GM12872 (cell line): ENCODE data around the gene CNNM3.

Source experiments
- TF ChIP-seq, protein P1 (sequence below): IDR thresholded peaks from 3 replicates; pipeline ENCODE4 v1.5.1; 2011; ENCODE audit warnings: low read depth, mild to moderate bottlenecking, low read length, moderate library complexity; ENCODE audit not compliant: insufficient read depth

The CNNM3 gene

GRCh38 chr2:96839875-96840850, 24.1 kb downstream of the CNNM3 start:
- TF ChIP-seq, protein P1, sequence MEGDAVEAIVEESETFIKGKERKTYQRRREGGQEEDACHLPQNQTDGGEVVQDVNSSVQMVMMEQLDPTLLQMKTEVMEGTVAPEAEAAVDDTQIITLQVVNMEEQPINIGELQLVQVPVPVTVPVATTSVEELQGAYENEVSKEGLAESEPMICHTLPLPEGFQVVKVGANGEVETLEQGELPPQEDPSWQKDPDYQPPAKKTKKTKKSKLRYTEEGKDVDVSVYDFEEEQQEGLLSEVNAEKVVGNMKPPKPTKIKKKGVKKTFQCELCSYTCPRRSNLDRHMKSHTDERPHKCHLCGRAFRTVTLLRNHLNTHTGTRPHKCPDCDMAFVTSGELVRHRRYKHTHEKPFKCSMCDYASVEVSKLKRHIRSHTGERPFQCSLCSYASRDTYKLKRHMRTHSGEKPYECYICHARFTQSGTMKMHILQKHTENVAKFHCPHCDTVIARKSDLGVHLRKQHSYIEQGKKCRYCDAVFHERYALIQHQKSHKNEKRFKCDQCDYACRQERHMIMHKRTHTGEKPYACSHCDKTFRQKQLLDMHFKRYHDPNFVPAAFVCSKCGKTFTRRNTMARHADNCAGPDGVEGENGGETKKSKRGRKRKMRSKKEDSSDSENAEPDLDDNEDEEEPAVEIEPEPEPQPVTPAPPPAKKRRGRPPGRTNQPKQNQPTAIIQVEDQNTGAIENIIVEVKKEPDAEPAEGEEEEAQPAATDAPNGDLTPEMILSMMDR = no peak

DNA sequence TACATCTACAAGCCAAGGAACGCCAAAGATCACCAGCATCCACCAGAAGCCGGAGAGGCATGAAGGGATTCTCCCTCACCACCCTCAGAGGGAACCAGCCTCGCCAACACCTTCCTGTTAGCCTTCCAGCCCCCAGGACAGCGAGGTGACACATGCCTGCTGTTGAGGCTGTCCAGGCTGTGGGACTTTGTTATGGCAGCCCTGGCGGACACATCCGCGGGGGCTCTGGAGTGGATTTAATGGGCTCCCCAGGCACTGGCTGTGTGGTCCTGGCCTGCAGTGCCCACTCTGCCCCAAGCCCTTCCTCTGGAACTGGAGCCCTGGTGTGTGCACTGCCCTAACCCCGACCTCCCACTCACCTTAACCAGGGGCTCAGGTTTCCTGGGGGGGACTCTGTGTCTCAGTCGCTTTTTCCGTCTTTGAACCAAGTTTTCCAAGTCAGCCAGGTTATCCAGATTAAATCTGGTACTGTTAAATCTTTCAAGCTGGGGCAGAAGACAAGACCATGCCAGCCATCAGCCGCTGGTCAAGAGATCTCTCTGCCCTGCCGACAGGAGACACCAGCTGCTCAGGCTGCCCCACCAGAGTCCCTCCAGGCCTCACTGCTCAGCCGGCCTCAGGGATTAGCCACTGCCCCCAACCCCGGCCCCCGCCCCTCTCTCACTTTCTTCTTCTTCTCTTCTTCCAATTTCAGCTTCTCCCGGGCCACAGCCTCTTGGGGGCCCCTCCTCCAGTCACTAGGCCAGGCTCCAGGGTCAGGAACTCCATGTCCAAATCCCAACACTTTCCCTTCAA, 25.8 kb downstream of the CNNM3 start:
- TF ChIP-seq, protein P1 = no peak

DNA sequence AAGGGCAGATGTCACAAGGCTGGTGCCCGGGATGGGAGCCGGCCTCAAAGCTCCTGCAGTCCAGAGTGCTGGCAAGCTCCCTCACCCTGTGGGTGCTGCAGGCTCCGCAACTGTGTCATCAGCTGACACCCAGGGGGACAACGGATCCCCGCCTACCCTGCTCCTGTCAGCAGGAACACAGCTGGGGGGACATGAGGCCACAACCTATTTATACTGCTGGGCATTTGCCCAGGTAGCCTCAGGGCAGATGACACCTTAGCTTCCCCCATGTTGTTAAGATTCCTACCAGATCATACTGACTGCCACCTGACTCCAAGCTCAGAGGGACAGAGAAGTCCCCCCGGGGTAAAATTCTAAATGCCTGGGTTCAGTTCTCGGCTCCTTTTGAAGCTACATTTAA, 26.5 kb downstream of the CNNM3 start:
- TF ChIP-seq, protein P1 = no peak

DNA sequence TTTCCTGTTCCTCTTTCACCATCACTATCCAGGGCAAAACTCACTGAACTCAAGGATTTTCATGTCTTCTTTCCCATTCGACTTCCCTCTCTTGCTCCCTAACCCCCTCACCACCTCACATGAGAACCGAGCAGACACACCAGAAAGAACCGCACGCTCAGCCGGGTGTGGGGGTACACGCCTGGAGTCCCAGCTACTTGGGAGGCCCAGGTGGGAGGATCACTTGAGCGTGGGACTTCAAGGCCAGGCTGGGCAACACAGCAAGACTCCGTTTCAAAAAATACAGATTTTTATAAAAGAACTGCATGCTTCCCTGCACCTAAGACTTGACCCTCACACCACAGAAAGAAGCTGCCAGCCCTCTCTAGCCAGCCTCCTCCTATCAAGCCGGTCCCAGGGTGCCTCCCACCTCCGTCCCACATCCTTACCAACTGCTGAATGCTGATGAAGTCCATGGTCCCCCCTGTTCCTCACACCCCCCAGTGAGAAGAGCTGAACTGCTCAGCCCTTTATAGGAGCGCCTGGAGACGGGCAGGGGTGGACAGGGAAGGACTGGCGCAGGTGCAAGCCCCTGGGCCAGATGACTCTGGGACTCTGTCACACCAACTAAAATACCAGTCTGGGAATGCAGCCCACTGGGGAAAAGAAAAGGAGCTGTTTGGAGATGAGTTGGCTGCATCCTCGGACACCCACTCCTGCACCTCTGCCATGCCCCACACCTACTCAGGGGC, 27.6 kb downstream of the CNNM3 start, which contains the start of gene ANKRD23:
TSS of gene ANKRD23 (minus strand) at position 484 of the 731 bp plus-strand sequence. CDS start at position 455, 29 bp downstream.
- TF ChIP-seq, protein P1 = no peak

DNA sequence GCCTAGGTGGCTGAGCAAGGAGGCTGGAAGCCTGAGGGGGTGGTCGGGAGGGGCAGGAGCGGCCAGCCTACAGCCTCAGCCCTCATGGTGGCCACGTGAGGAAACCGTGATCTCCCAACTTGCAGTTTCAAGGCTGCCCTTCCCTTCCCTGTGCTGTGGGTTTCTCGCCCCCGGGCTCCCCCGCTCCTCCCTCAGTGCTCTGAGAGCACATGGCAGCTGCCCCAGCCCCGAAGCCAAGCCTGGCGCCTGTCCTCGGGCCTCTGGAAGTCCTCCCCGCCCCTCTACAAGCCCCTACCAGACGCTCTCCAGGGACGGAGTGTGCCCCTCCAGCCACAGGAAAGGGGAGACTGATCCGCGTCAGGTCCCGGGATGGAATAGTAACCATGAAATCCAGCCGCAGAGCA, 28.3 kb downstream of the CNNM3 start:
- TF ChIP-seq, protein P1 = no peak

DNA sequence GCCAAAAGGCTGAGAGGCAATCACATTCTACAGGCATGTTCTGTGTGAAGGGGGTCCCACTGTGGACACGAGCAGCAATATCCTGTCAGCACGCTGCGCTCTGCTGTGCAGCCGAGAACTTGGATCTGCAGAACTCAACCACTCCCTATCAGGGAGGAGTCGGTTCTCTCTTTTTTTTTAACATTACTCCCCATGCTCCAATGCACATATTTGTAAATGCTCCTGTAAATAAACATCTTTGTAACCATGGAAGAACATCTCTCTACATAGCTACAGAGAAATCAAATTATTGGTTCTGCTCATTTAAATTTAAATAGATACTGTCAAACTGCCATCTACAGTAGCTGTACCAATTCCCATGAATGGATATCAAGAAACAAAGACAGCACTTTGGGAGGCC, 30.8 kb downstream of the CNNM3 start:
- TF ChIP-seq, protein P1 = no peak
